Ovary (tissue), 9 donors: ENCODE data around the gene PPL. TPM values are rescaled to one million over a fixed set of nuclear protein-coding genes. Genes with fewer than 3 reads are reported as not detected.

Experiments
- DNase-seq, 5 donors: peaks; one replicate each; pipeline ENCODE4 v3.0.0-alpha.2; 2019 to 2020
- H3K27ac ChIP-seq, 2 donors: fragments of 200-600 bp; one replicate each; pipeline versions ENCODE4 v1.5.1 to v1.8.0; 2019 to 2022
- H3K27me3 ChIP-seq: fragments of 200-600 bp; one replicate; pipeline ENCODE4 v1.8.0; 2022
- H3K36me3 ChIP-seq: fragments of 200-600 bp; sonication (generic); one replicate; pipeline ENCODE4 v1.5.1; 2019
- H3K4me1 ChIP-seq: one replicate; pipeline ENCODE4 v1.8.1; 2013; ENCODE audit warnings: mild to moderate bottlenecking, moderate library complexity; ENCODE audit not compliant: insufficient read depth
- H3K4me3 ChIP-seq: fragments of 200-600 bp; sonication (generic); one replicate; pipeline ENCODE4 v1.5.1; 2017
- H3K9me3 ChIP-seq, 2 donors: fragments of 200-600 bp in 1 of 2; sonication (generic) in 1 of 2; one replicate each; pipeline versions ENCODE4 v1.5.1 to v1.8.1; 2013 to 2019; ENCODE audit warnings: mild to moderate bottlenecking in 1 of 2, moderate library complexity in 1 of 2
- CTCF ChIP-seq, 3 donors: fragments of 450-650 bp in 2 of 3; fragments of 200-600 bp in 1 of 3; IDR thresholded peaks; one replicate each; pipeline versions ENCODE4 v1.5.1 to v1.8.0; 2016 to 2022; ENCODE audit warnings: antibody characterized with exemption in 3 of 3, mild to moderate bottlenecking in 1 of 3
- EP300 ChIP-seq: sonication (generic); formaldehyde crosslinking; IDR thresholded peaks from one replicate; pipeline ENCODE4 v1.6.1; 2017; ENCODE audit warnings: antibody characterized with exemption
- POLR2A ChIP-seq: fragments of 450-650 bp; IDR thresholded peaks from one replicate; pipeline ENCODE4 v1.6.1; 2017; ENCODE audit warnings: antibody characterized with exemption, mild to moderate bottlenecking, moderate library complexity
- WGBS, 3 donors: extraction: QIAGEN DNeasy Blood & Tissue Kit in 1 of 3; methylation state at CpG; one replicate each; pipeline versions ENCODE4 v1.1.5 to v1.1.7; 2013 to 2017; 5-methylcytosine and 5-hydroxymethylcytosine counted together
- intact Hi-C, 4 donors: fragments of 100-400 bp; cut with DNase I; formaldehyde crosslinking; loops; one replicate each; pipeline versions ENCODE4 v1.11.0 to v1.15.1; 2022 to 2023
- polyA plus RNA-seq, 2 donors: library from polyadenylated mRNA; stranded (reverse); fragments of 200-250 nt in 1 of 2; fragments of 350-450 nt in 1 of 2; fragmentation: Illumina TruSeq in 1 of 2; extraction: RNeasy Lipid Tissue Mini Kit (QIAGEN cat#74804) in 1 of 2; gene quantifications; one replicate each; pipeline ENCODE4 v1.2.3, GENCODE V29; 2013 to 2014
- total RNA-seq, 7 donors: library from RNA; depleted of rRNA in 2 of 7; stranded (reverse); fragments of >200 nt in 2 of 7; fragmentation: NEBNext Ultra II Directional in 3 of 7; extraction: Animal tissue kit (Norgen Biotek cat#: 25700) in 3 of 7; gene quantifications; one replicate each; pipeline versions ENCODE4 v1.1.0 to v1.2.4, GENCODE V29; 2016 to 2023
- donor health status: DM: no; HTN: no; CAD: no; lungs with moderate emphysema.
- donor health status: DM: no; HTN: no; CAD: no.
- donor health status: Bipolar disorder and iron deficiency.
- donor health status: DM: yes; HTN: yes; CAD: no.
- donor health status: DM: no; HTN: no; CAD: no.
- donor health status: DM: yes; HTN: yes; CAD: no.

Gene PPL
- total and polyA plus RNA-seq, 9 donors: 4.2 to 37.8 (median 9.1) TPM

- WGBS, 3 donors: 70 to 80% (median 71%) methylated on average over 6 of the region's 6 CpGs
- no peaks in the 10 kb centered on the region for H3K27me3 ChIP-seq
- TF ChIP-seq EP300 (no peak), CTCF (IDR thresholded peaks at IDR 0.05) (no peak), POLR2A (no peak)
- H3K4me1 ChIP-seq: peaks cover 4% of the 10 kb centered on the region
- intact Hi-C loops: loop anchor here in 1 of 4 donors (10.0 kb wide), 1 partner anchor 64 kb away; no protein-coding TSS in a partner anchor
- no peaks in the 10 kb centered on the region for H3K36me3 ChIP-seq
- H3K4me3 ChIP-seq: no peak overlapping the region
- no peaks in the 10 kb centered on the region for H3K9me3 ChIP-seq
- no peak for DNase-seq
- no peak overlapping the region for H3K27ac ChIP-seq
These were observed 23.6 kb upstream of the PPL start for GRCh38 chr16:4960579-4960978.

- peaks cover 4% of the 10 kb centered on the region for H3K4me1 ChIP-seq
- no peaks in the 10 kb centered on the region for H3K9me3 ChIP-seq
- intact Hi-C loops: loop anchor here in 2 of 4 donors (10.0 kb wide), 2 partner anchors 344 to 1794 kb away; partner anchors contain the start of gene UBALD1 (in 1 of the 2)
- no peaks in the 10 kb centered on the region for H3K36me3 ChIP-seq
- no peaks in the 10 kb centered on the region for H3K27me3 ChIP-seq
- WGBS, 3 donors: 24 to 34% (median 26%) methylated on average over 29 of the region's 29 CpGs
- peak overlapping the region; percentile 39 for H3K4me3 ChIP-seq
- DNase-seq: peak in 1 of 5 donors; percentile 46
- TF ChIP-seq CTCF (IDR thresholded peaks at IDR 0.05) (no peak), POLR2A (no peak), EP300 (no peak)
- no peak overlapping the region for H3K27ac ChIP-seq
These were observed 21.8 kb upstream of the PPL start for GRCh38 chr16:4958510-4959438.

- Histone ChIP-seq H3K4me3 (peak within 1 kb of the TSS; percentile 40), H3K27me3 (no peaks in the 10 kb centered on the region), H3K36me3 (no peaks in the 10 kb centered on the region), H3K27ac (peak within 1 kb of the TSS in 1 of 2 donors; percentile 24), H3K9me3 (no peaks in the 10 kb centered on the region), H3K4me1 (peaks cover 4% of the 10 kb centered on the region)
- intact Hi-C loops: loop anchor here in 2 of 4 donors (10.0 kb wide), 2 partner anchors 343 to 1793 kb away; partner anchors contain the start of gene UBALD1 (in 1 of the 2)
- WGBS, 3 donors: 1% methylated on average over 40 to 56 of the region's 56 CpGs
- peak; percentile 98 to 99 (median 99) for DNase-seq
- TF ChIP-seq EP300 (no peak), POLR2A (no peak), CTCF (IDR thresholded peaks at IDR 0.05) (no peak)
These were observed 21.0 kb upstream of the PPL start, which contains the start of gene SEC14L5 for GRCh38 chr16:4957720-4958509. SEC14L5 (plus strand) TSS chr16:4958330; CDS start chr16:4959324, 994 bp downstream.

- H3K27ac ChIP-seq: peak overlapping the region in 1 of 2 donors; percentile 24
- intact Hi-C loops: loop anchor here in 2 of 4 donors (10.0 kb wide), 2 partner anchors 343 to 1793 kb away; partner anchors contain the start of gene UBALD1 (in 1 of the 2)
- H3K27me3 ChIP-seq: no peaks in the 10 kb centered on the region
- TF ChIP-seq EP300 (no peak), POLR2A (no peak), CTCF (IDR thresholded peaks at IDR 0.05) (no peak)
- peak overlapping the region; percentile 40 for H3K4me3 ChIP-seq
- DNase-seq: peak in 1 of 5 donors; percentile 55
- no peaks in the 10 kb centered on the region for H3K9me3 ChIP-seq
- H3K36me3 ChIP-seq: no peaks in the 10 kb centered on the region
- 6 to 16% (median 8%) methylated on average over 10 of the region's 10 CpGs for WGBS, 3 donors
- H3K4me1 ChIP-seq: peaks cover 4% of the 10 kb centered on the region
These were observed 20.4 kb upstream of the PPL start for GRCh38 chr16:4957420-4957719.
